DMS114 treated with DMSO at 0.1 percent for 48 hours (cell line): ENCODE measurements around the gene OPN1MW.
"Not testable (repeated sequence)": the region's sequence is repeated elsewhere in the genome, so short reads cannot be mapped to it uniquely, and the experiment has no call there.

Experiments used
- DNase-seq: peaks from one replicate; lab custom pipeline; 2025; ENCODE audit not compliant: unreplicated experiment; lab: John Stamatoyannopoulos, UW

OPN1MW gene

DNA sequence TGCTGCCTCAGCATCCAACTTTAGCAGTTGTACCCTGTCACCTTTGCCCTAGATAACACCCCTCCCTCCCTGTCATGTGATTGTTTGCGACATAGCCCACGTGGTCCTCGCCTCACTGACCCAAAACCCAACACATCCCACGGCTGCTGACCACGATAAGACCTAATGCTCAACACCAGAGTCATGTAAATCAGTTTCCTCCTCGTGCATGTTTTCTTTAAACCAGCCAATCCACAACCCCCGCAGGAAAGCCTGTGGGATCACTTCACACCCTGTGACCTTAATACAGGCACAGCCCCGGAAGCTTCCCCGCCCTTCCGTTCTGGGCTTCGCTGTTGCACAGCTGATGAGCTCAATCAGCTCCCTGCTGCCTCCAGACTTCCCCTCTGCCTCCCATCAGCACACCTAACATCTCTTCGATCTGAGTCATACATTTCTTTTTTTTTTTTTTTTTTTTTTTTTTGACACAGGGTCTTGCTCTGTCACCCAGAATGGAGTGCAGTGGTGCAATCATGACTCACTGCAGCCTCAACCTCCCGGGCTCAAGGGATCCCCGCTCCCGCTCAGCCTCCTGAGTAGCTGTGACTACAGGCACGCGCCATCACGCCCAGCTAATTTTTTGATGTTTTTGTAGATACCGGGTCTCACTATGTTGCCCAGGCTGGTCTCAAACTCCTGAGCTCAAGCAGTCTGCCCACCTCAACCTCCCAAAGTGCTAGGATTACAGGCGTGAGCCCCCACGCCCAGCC is 27.4 kb downstream of the OPN1MW start:
- DNase-seq: not testable (repeated sequence)

DNA sequence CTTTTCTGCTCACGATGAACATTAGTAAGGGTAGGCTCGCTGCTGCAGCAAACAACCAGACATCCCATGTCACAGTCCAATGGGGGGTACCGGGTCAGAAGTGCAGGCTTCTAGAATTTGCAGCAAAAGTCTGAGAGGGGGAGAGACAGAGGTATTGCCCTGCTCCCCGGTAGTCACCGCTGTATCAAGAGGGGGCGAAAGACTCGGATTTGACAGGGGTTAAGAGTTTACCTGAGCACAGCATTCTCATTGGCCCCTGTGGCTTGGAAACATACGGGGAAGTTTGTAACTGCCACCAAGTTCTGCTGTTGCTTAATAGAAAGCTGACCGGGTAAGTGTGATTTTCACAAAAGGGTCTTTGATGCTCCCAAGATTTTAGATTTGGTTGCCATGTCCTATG is 28.7 kb downstream of the OPN1MW start:
- DNase-seq: not testable (repeated sequence)

DNA sequence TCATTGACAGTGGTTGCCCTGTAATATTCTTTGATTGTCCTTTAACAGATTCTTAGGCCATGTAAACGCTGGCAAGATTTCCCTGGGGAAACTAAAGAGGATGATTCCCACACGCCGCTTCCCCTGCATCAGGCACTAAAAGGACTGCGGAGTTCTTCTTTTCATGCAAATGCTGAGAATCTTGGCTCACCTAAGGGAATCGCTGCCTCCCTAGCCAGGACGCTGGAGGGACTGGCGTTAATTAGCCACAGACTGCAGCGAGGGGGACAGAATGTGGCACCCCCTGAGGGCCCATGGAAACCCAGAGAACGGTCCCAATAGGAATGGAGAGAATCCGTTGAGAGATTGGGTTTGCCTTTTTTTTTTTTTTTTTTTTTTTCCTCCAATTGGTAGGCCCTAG is 29.1 kb downstream of the OPN1MW start:
- DNase-seq: not testable (repeated sequence)

DNA sequence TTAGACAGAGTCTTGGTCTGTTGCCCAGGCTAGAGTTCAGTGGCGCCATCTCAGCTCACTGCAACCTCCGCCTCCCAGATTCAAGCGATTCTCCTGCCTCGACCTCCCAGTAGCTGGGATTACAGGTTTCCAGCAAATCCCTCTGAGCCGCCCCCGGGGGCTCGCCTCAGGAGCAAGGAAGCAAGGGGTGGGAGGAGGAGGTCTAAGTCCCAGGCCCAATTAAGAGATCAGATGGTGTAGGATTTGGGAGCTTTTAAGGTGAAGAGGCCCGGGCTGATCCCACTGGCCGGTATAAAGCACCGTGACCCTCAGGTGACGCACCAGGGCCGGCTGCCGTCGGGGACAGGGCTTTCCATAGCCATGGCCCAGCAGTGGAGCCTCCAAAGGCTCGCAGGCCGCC is 37.1 kb downstream of the OPN1MW start, which contains the start of gene OPN1MW2:
Gene OPN1MW2, plus strand, starts transcription at position 301 of the 400 bp plus-strand sequence. Its CDS starts 60 bp downstream, at position 361.
- not testable (repeated sequence) for DNase-seq

DNA sequence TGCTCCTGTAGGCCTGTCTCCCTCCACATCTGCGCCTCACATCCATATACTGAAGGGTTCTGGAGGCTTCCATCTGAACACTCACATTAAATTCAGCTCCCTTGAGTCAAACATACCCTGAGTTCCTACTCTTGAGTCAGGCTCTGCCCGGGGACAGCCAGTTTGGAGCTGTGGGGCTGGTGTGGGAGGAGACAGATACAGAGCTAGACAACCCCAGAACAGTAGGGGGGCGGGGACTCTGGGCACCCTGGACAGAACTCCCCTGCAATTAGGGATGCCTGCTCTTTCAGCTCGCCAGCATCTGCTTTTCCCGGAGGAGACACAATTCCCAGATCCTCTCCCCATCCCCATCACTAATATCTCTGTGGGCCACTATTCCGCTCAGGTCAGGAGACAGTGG is 42.9 kb downstream of the OPN1MW start:
- DNase-seq: not testable (repeated sequence)

DNA sequence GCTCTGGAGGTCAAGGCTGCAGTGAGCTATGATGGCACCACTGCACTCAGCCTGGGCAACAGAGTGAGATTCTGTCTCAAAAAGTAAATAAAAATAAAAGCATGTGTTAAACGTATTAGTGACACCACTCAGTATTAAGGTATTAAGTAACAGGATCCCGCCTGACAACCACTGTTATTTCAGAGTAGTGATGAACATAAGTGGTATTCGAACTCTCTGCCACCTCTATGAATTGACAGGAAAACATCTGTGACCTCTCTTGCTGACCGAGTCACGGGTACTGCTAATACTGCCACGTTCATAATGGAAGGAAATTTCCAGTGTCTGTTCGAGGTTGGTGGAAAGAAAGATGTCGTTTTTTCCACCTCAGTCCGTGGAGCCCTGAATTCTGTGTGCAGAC is 44.3 kb downstream of the OPN1MW start:
- DNase-seq: not testable (repeated sequence)

DNA sequence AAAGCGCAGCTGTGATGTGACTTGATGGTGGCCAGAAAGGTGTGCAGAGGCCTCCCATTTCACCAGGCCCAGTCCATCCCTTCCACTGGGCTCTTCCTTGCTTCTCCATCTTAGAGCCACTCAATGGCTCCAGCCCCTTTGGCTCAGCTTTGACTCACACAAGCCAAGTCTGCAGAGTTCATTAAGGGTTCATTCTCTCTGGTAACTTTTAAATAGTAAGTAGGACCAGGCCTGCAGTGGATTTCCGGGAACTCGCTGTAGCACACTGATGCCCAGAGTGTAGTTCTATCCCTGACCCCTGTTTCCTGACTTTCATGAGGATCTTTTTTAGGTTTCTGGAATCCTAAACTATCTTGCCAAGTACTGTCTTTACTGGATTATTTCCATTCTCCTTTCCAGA is 49.0 kb downstream of the OPN1MW start:
- DNase-seq: not testable (repeated sequence)

DNA sequence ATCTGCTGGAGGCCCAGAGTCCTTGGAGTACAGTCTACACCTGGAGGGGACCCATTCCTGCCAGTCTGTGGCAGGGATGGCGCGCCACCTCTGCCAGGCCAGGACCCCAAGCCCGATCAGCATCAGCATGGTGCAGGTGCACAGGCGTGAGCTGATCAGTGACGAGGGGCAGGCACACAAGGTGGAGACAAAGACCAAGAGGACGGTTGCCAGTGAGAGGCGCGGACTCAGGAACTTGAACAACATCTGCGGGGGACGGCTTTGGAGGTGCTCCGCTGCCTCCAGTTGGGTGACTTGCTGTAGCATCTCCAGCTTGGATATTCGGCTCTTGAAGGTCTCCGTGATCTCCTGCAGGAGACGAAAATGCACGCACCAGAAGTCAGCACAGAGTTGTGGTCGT is 51.2 kb downstream of the OPN1MW start:
- not testable (repeated sequence) for DNase-seq

DNA sequence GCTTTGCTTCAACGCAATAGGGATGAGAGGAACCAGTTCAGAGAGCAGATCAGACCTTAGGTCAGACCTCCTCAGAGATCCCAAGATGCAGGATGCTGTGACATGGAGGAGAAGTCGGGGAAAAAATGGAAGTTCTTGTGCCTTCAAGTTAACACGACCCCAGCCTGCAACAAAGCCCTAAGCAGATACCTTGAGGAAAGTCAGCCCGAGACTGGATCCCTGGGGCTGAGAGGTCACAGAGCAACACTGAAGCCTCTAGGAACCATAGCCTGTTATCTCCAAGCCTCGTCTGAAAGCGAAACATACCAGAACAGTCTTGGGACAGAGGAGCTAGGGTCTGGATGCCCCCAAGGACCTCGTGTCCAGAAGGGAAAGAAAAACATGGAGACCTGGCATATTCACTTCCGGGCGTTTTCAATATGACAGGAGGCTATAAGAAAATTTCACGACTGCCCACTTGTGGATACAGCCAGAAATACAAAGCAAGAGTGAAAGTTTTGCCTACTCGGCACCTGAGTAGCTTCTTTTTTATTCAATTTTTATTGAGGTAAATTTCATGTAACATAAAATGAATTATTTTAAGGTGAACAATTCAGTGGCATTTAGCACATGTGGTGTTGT is 56.7 kb downstream of the OPN1MW start:
- DNase-seq: not testable (repeated sequence)

DNA sequence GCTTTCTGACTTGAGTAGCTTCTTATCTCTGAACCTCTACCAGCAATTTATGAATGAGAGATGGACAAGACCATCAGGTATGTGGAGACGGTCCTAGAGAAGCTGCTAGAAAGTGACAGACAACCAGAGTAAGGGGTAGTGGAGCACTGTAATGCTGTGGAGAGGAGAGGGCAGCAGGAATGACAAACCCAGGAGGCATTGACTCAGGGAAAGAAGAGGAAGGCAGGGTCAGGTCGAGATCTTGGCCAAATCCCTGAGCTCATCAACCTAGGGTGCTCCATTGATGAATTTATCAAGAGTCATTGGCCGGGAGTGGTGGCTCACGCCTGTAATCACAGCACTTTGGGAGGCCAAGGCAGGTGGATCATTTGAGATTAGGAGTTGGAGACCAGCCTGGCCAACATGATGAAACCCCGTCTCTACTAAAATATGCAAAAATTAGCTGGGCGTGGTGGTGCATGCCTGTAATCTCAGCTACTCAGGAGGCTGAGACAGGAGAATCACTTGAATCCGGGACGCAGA is 57.6 kb downstream of the OPN1MW start:
- DNase-seq: not testable (repeated sequence)
